Activated CD8-positive, alpha-beta memory T cell treated with anti-CD3 and anti-CD28 coated beads, Interleukin-2, amount 50 U/mL, for 1 hour (primary cell): ENCODE data around the gene KRTAP5-7.

Source experiments
- DNase-seq: peaks from one replicate; pipeline ENCODE4 v3.0.0-alpha.2; 2020; ENCODE audit errors: extremely low read depth

KRTAP5-7 gene

GRCh38 chr11:71495286-71496230 lies 31.5 kb upstream of the KRTAP5-7 start:
- DNase-seq, result no peak

GRCh38 chr11:71496421-71496820 lies 30.6 kb upstream of the KRTAP5-7 start:
- no peak for DNase-seq

- DNase-seq, result no peak
Observed at GRCh38 chr11:71498091-71498490, 29.0 kb upstream of the KRTAP5-7 start.

- no peak for DNase-seq
Observed at GRCh38 chr11:71499125-71499524, 27.9 kb upstream of the KRTAP5-7 start.

- no peak for DNase-seq
Observed at GRCh38 chr11:71499546-71499945, 27.5 kb upstream of the KRTAP5-7 start.

GRCh38 chr11:71500601-71501021 lies 26.5 kb upstream of the KRTAP5-7 start:
- no peak for DNase-seq

- DNase-seq, result no peak
Observed at GRCh38 chr11:71501071-71501985, 25.7 kb upstream of the KRTAP5-7 start.

GRCh38 chr11:71502026-71502425 lies 25.0 kb upstream of the KRTAP5-7 start:
- no peak for DNase-seq

GRCh38 chr11:71502871-71503435 lies 24.1 kb upstream of the KRTAP5-7 start:
- DNase-seq, result no peak

GRCh38 chr11:71504531-71504930 lies 22.5 kb upstream of the KRTAP5-7 start:
- DNase-seq, result no peak

- DNase-seq, result no peak
Observed at GRCh38 chr11:71505001-71505400, 22.1 kb upstream of the KRTAP5-7 start.

GRCh38 chr11:71505781-71506180 lies 21.3 kb upstream of the KRTAP5-7 start:
- DNase-seq, result no peak

- no peak for DNase-seq
Observed at GRCh38 chr11:71507102-71507501, 20.0 kb upstream of the KRTAP5-7 start.

GRCh38 chr11:71518506-71519471 lies 8.3 kb upstream of the KRTAP5-7 start:
- no peak for DNase-seq

- no peak for DNase-seq
Observed at GRCh38 chr11:71519546-71519945, 7.5 kb upstream of the KRTAP5-7 start.

GRCh38 chr11:71525188-71525937 lies 1.7 kb upstream of the KRTAP5-7 start:
- no peak for DNase-seq

- DNase-seq, result no peak
Observed at GRCh38 chr11:71525938-71526495, 1.1 kb upstream of the KRTAP5-7 start.

GRCh38 chr11:71527576-71528210 lies 626 bp downstream of the KRTAP5-7 start:
- DNase-seq, result no peak

GRCh38 chr11:71530602-71531001 lies 3.5 kb downstream of the KRTAP5-7 start:
- DNase-seq, result no peak
